Type B pancreatic cell (in vitro differentiated cells): ENCODE data around the gene GAS2L1. TPM values are rescaled to one million over a fixed set of nuclear protein-coding genes. Genes with fewer than 3 reads are reported as not detected.
A peak's percentile ranks its signal among the peaks of the same experiment; 100 is the strongest.

Experiments
- DNase-seq: peaks from one replicate; pipeline ENCODE4 v3.0.0; 2021; ENCODE audit warnings: mixed read lengths; ENCODE audit not compliant: unreplicated experiment; ENCODE audit errors: extremely low spot score
- H3K27ac Mint-ChIP-seq: 2 replicates; pipeline ENCODE4 v1.8.0; 2021; ENCODE audit warnings: mild to moderate bottlenecking, mixed read lengths
- H3K27me3 Mint-ChIP-seq: 2 replicates; pipeline ENCODE4 v1.8.0; 2021; ENCODE audit warnings: mixed read lengths
- H3K36me3 Mint-ChIP-seq: 2 replicates; pipeline ENCODE4 v1.8.0; 2021; ENCODE audit warnings: mixed read lengths
- H3K4me1 Mint-ChIP-seq: one replicate; pipeline ENCODE4 v1.8.0; 2021; ENCODE audit warnings: mixed read lengths; ENCODE audit not compliant: unreplicated experiment
- H3K4me3 Mint-ChIP-seq: 2 replicates; pipeline ENCODE4 v1.8.0; 2021; ENCODE audit warnings: mild to moderate bottlenecking, mixed read lengths
- H3K9me3 Mint-ChIP-seq: 2 replicates; pipeline ENCODE4 v1.8.0; 2021; ENCODE audit warnings: mixed read lengths
- CTCF ChIP-seq: fragments of 200-600 bp; sonication (generic); conservative IDR thresholded peaks from 2 replicates; pipeline ENCODE4 v1.5.0; 2021; ENCODE audit warnings: antibody characterized with exemption, mild to moderate bottlenecking
- total RNA-seq: library from RNA; stranded (reverse); gene quantifications from 2 replicates; pipeline ENCODE4 v1.2.1, GENCODE V29; 2021; ENCODE audit warnings: low replicate concordance

GAS2L1 gene
- total RNA-seq, 1 donor from 2014 or later: 13.5 TPM

GRCh38 chr22:29299136-29299900 lies 7.1 kb upstream of the GAS2L1 start:
- no peaks in the 10 kb centered on the region for H3K4me1 Mint-ChIP-seq

GRCh38 chr22:29300467-29300806 lies 6.0 kb upstream of the GAS2L1 start:
- Mint-ChIP-seq H3K9me3 (no peaks in the 10 kb centered on the region), H3K4me1 (no peaks in the 10 kb centered on the region), H3K27ac (no peak overlapping the region), H3K4me3 (no peak overlapping the region), H3K36me3 (peaks cover 36% of the 10 kb centered on the region), H3K27me3 (no peaks in the 10 kb centered on the region)
- no peak for TF ChIP-seq CTCF
- no peak for DNase-seq

More at GRCh38 chr22:29299136-29299900, 7.1 kb upstream of the GAS2L1 start:
- no peaks in the 10 kb centered on the region for H3K27me3 Mint-ChIP-seq
- peaks cover 36% of the 10 kb centered on the region for H3K36me3 Mint-ChIP-seq
- TF ChIP-seq CTCF: no peak
- peak overlapping the region; percentile 48 for H3K27ac Mint-ChIP-seq
- DNase-seq: peak; percentile 61
- H3K4me3 Mint-ChIP-seq: no peak overlapping the region
- H3K9me3 Mint-ChIP-seq: no peaks in the 10 kb centered on the region

DNA sequence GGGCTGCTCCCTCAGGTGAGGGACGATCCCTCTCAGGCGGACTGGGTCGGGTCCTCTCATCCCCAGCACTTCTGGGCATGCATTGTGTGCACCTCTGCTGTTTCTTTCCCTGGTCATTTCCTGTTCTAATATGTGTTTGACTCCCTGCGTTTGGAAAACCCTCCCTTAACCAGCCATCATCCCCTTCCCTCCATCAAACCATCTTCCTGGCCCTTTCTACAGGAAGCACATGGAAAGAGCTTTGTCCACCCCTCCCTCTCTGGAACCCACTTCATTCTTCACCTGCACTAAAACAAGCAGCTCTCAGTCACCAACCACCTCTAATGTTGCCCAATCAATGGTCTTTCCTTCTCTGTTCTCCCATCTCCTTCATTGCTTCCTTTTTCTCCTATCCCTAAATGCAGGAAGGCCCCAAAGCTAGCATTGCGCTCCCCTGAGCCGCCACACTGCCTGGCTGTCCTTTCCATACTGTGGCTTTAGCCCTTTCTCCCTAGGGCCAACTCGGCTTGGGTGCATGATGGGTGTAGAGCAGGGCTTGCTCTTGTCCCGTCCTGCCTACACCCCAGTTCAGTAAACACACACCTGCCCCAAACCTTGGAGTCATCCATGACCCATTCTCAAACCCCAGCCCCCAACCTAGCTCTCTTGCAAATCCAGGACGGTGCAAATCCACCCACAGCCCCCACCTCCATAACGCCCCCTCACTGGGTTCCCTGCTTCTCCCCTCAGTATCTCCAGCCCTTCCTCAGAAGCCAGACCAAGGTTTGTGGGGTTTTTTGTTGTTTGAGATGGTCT lies 5.4 kb upstream of the GAS2L1 start:
- no peaks in the 10 kb centered on the region for H3K4me1 Mint-ChIP-seq
- H3K27me3 Mint-ChIP-seq: no peaks in the 10 kb centered on the region
- no peak for TF ChIP-seq CTCF
- peak overlapping the region; percentile 44 for H3K27ac Mint-ChIP-seq
- peaks cover 32% of the 10 kb centered on the region for H3K36me3 Mint-ChIP-seq
- no peaks in the 10 kb centered on the region for H3K9me3 Mint-ChIP-seq
- DNase-seq: no peak
- no peak overlapping the region for H3K4me3 Mint-ChIP-seq

- no peaks in the 10 kb centered on the region for H3K27me3 Mint-ChIP-seq
- no peak for DNase-seq
- H3K4me3 Mint-ChIP-seq: no peak overlapping the region
- H3K9me3 Mint-ChIP-seq: no peaks in the 10 kb centered on the region
- H3K27ac Mint-ChIP-seq: no peak overlapping the region
- H3K36me3 Mint-ChIP-seq: peaks cover 28% of the 10 kb centered on the region
- H3K4me1 Mint-ChIP-seq: no peaks in the 10 kb centered on the region
- TF ChIP-seq CTCF: no peak
These were observed 4.6 kb upstream of the GAS2L1 start for GRCh38 chr22:29301716-29302401.

GRCh38 chr22:29302402-29302680 lies 4.1 kb upstream of the GAS2L1 start:
- H3K27me3 Mint-ChIP-seq: no peaks in the 10 kb centered on the region
- no peaks in the 10 kb centered on the region for H3K9me3 Mint-ChIP-seq
- H3K27ac Mint-ChIP-seq: no peak overlapping the region
- TF ChIP-seq CTCF: no peak
- H3K4me3 Mint-ChIP-seq: no peak overlapping the region
- H3K4me1 Mint-ChIP-seq: no peaks in the 10 kb centered on the region
- DNase-seq: no peak
- peaks cover 25% of the 10 kb centered on the region for H3K36me3 Mint-ChIP-seq
